Hepatocyte (in vitro differentiated cells): ENCODE results near the gene AIFM3.

Source experiments
- EZH2 ChIP-seq: fragments of 200-600 bp; sonication (generic); IDR thresholded peaks from 2 replicates; pipeline ENCODE4 v1.6.1; 2016; ENCODE audit warnings: antibody characterized with exemption, mild to moderate bottlenecking, borderline replicate concordance
- TF ChIP-seq, protein P1 (sequence below): fragments of 200-600 bp; sonication (generic); IDR thresholded peaks from 2 replicates; pipeline ENCODE4 v1.5.1; 2016; ENCODE audit warnings: antibody characterized with exemption, mild to moderate bottlenecking; ENCODE audit not compliant: poor library complexity

DNA sequence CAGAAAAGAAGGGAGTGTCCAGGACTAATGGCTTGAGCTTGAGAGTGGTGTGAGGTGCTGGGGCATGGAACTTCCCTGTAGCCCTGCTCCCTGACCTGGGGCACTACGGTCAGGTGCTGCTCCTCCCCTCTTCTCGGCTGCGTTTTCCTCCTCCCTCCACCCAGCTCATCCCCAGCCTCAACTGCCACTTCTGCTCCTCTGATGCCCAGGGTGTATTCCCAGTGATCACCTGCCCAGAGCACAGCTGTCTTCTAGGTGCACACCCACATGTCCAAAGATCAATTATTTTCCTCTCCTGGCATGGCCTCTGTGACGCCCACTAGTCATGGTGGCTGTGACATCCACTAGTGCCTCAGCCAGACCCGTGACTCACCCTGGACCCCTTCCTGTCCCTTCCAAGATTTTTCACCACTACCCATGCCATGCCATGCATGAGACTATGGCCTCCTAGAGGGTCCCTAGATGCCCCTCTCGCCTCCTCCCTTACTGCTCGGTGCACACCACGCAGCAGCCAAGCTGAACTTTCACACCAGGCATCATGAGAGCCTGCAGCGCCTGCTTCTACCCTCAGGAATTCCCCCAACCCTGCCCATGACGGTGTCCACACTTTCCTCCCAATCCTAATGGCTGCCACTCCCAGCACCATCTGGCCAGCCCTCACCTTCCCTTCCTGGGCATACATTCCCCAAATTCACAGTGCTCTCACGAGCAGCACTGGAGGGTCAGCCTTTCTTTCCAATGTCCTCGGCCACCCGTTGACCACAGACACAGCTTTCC is 49.8 kb downstream of the AIFM3 start:
- TF ChIP-seq, protein P1, sequence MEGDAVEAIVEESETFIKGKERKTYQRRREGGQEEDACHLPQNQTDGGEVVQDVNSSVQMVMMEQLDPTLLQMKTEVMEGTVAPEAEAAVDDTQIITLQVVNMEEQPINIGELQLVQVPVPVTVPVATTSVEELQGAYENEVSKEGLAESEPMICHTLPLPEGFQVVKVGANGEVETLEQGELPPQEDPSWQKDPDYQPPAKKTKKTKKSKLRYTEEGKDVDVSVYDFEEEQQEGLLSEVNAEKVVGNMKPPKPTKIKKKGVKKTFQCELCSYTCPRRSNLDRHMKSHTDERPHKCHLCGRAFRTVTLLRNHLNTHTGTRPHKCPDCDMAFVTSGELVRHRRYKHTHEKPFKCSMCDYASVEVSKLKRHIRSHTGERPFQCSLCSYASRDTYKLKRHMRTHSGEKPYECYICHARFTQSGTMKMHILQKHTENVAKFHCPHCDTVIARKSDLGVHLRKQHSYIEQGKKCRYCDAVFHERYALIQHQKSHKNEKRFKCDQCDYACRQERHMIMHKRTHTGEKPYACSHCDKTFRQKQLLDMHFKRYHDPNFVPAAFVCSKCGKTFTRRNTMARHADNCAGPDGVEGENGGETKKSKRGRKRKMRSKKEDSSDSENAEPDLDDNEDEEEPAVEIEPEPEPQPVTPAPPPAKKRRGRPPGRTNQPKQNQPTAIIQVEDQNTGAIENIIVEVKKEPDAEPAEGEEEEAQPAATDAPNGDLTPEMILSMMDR = no peak
- no peak for TF ChIP-seq EZH2
